ENCODE results near the gene ATP5F1C.

Gene ATP5F1C

DNA sequence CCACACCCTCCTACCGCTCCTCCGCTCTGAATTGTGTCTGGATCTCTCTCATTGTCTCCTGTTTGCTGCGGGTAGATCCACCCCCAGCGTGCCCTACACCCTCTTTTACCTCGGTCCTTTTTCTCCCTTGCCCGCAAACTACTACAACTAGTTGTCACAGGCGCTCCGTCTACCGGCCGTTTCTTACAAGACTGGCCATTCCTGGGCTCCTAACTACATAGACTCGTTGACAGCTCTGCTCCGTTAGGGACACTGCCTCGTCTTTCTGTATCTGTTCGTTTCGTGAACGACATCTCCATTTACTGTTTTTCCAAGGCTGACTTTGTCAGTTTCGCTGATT, 31.1 kb downstream of the ATP5F1C start:
- H3K36me3 ChIP-seq = 0 out of 2 replicates have a peak, but pooled peaks cover 2% of the 10 kb centered on the region
- DNase-seq = peak; percentile 27
- TF ChIP-seq CTCF (IDR thresholded peaks at IDR 0.05; ENCODE audit: low read depth, low read length) = peak; percentile 21; the same call in 1 of the 2 replicates
- H3K27me3 ChIP-seq (ENCODE audit: insufficient read depth, low read depth, severe bottlenecking) = no peaks in the 10 kb centered on the region
- H3K27ac ChIP-seq = no peak overlapping the region
- no peaks in the 10 kb centered on the region for H3K9me3 ChIP-seq (ENCODE audit: severe bottlenecking)
- peak overlapping the region; percentile 84 for H3K4me3 ChIP-seq (ENCODE audit: low read depth, low read length)

DNA sequence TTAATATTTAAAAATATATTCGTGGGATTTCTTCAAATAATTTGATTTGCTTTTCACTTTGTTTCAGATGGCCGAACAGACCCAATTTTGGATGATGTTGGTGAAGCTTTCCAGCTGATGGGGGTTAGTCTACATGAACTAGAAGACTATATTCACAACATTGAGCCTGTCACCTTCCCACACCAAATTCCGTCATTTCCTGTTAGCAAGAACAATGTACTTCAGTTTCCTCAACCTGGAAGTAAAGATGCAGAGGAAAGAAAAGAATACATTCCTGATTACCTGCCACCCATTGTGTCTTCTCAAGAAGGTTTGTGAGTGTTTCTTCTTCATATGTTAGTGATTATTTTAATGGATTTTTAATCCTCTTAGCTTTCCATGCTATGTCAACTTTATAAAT, 36.3 kb downstream of the ATP5F1C start:
- H3K27me3 ChIP-seq (ENCODE audit: insufficient read depth, low read depth, severe bottlenecking) = no peaks in the 10 kb centered on the region
- no peak for TF ChIP-seq CTCF (IDR thresholded peaks at IDR 0.05; ENCODE audit: low read depth, low read length)
- H3K4me3 ChIP-seq (ENCODE audit: low read depth, low read length) = no peak overlapping the region
- no peak for DNase-seq
- H3K27ac ChIP-seq = no peak overlapping the region
- H3K36me3 ChIP-seq = no peaks in the 10 kb centered on the region
- H3K9me3 ChIP-seq (ENCODE audit: severe bottlenecking) = no peaks in the 10 kb centered on the region

DNA sequence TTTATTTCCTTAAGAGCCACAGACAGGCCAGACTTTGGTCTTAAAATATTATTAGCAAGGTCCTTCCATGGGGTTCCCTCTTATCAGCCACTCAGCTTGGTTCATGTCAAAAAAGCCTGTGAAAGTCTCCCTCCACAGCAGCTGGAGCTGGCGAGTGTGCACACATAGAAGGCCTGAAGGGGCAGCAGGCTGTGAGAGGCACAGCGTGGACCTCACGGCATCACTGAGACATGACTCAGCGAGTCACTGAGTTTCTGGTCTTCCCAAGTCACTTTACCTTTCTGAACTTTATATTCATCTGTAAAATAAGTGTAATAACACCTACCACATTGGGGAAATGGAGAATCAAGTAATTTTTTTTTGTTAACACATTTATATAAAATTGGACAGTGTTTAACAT, 39.0 kb downstream of the ATP5F1C start:
- DNase-seq = no peak
- H3K36me3 ChIP-seq = no peaks in the 10 kb centered on the region
- H3K4me3 ChIP-seq (ENCODE audit: low read depth, low read length) = no peak overlapping the region
- no peak for TF ChIP-seq CTCF (IDR thresholded peaks at IDR 0.05; ENCODE audit: low read depth, low read length)
- H3K27me3 ChIP-seq (ENCODE audit: insufficient read depth, low read depth, severe bottlenecking) = no peaks in the 10 kb centered on the region
- no peaks in the 10 kb centered on the region for H3K9me3 ChIP-seq (ENCODE audit: severe bottlenecking)
- no peak overlapping the region for H3K27ac ChIP-seq

DNA sequence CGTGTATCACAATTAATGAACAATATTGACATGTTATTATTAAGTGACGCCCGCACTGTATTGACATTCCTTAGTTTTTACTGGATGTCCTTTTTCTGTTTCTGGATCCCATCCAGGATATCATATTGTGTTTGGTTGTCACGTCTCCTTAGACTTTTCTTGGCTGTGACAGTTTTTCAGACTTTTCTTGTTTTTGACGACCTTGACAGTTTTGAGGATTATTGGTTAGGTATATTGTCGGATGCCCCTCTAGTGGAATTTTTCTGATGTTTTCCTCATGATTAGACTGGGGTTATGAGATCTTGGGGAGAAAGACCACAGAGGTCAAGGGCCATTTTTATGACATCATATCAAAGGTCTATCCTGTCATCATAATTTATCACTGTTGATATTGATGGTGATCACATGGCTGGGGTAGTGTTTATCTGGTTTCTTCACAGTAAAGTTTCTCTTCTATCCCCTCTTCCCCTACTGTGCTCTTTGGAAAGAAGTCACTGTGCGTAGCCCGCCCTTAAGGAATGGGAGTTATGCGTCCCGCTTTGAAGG, 41.4 kb downstream of the ATP5F1C start:
- Histone ChIP-seq H3K9me3 (ENCODE audit: severe bottlenecking) (no peaks in the 10 kb centered on the region), H3K4me3 (ENCODE audit: low read depth, low read length) (no peak overlapping the region), H3K36me3 (no peaks in the 10 kb centered on the region), H3K27ac (no peak overlapping the region), H3K27me3 (ENCODE audit: insufficient read depth, low read depth, severe bottlenecking) (no peaks in the 10 kb centered on the region)
- DNase-seq = no peak
- TF ChIP-seq CTCF (IDR thresholded peaks at IDR 0.05; ENCODE audit: low read depth, low read length) = no peak

DNA sequence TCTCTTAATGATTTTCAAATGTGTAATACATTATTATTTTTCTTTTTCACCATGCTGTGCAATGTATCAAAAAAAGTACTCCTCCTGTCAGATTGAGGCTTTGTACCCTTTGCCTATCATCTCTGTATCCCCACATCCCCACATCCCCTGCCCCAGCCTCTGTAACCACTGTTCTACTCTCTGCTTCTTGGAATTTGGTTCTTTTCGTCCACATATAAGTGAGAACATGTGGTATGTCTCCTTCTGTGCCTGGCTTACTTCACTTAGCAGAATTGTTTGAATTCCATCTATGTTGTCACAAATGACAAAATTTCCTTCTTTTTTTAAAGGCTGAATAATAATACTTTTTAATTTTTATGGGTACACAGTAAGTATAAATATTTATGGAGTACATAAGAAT, 44.1 kb downstream of the ATP5F1C start:
- TF ChIP-seq CTCF (IDR thresholded peaks at IDR 0.05; ENCODE audit: low read depth, low read length) = no peak
- no peaks in the 10 kb centered on the region for H3K36me3 ChIP-seq
- DNase-seq = no peak
- no peaks in the 10 kb centered on the region for H3K27me3 ChIP-seq (ENCODE audit: insufficient read depth, low read depth, severe bottlenecking)
- H3K4me3 ChIP-seq (ENCODE audit: low read depth, low read length) = no peak overlapping the region
- H3K27ac ChIP-seq = no peak overlapping the region
- H3K9me3 ChIP-seq (ENCODE audit: severe bottlenecking) = no peaks in the 10 kb centered on the region

GRCh38 chr10:7833210-7833609, 45.2 kb downstream of the ATP5F1C start:
- DNase-seq = no peak
- TF ChIP-seq CTCF (IDR thresholded peaks at IDR 0.05; ENCODE audit: low read depth, low read length) = no peak

More at GRCh38 chr10:7833210-7833609, 45.2 kb downstream of the ATP5F1C start:
- Histone ChIP-seq H3K4me3 (ENCODE audit: low read depth, low read length) (no peak overlapping the region), H3K9me3 (ENCODE audit: severe bottlenecking) (no peaks in the 10 kb centered on the region), H3K36me3 (no peaks in the 10 kb centered on the region), H3K27ac (no peak overlapping the region), H3K27me3 (ENCODE audit: insufficient read depth, low read depth, severe bottlenecking) (no peaks in the 10 kb centered on the region)
